Measurements from ENCODE around the gene HIRIP3.
A peak's percentile ranks its signal among the peaks of the same experiment; 100 is the strongest.

The HIRIP3 gene

GRCh38 chr16:29999605-30000004 is 4.2 kb upstream of the HIRIP3 start:
- DNase-seq (ENCODE audit: low read depth in 2 of 2, low spot score in 1 of 2) = no peak

- no peak for DNase-seq (ENCODE audit: low read depth in 2 of 2, low spot score in 1 of 2)
Observed at GRCh38 chr16:29996766-29997250, 1.4 kb upstream of the HIRIP3 start.

GRCh38 chr16:29995911-29996765 is 721 bp upstream of the HIRIP3 start, which contains the start of gene INO80E:
Gene INO80E, plus strand, starts transcription at chr16:29996241. Its CDS starts 70 bp downstream, at chr16:29996311.
- peak; percentile 96 to 99 for DNase-seq (ENCODE audit: low read depth in 2 of 2, low spot score in 1 of 2)

- peak in 1 of 2 donors; percentile 40 for DNase-seq (ENCODE audit: low read depth in 2 of 2, low spot score in 1 of 2)
Observed at GRCh38 chr16:29994600-29995323, 655 bp downstream of the HIRIP3 start.

GRCh38 chr16:29993903-29994599 is 1.4 kb downstream of the HIRIP3 start:
- no peak for DNase-seq (ENCODE audit: low read depth in 2 of 2, low spot score in 1 of 2)

GRCh38 chr16:29993191-29993902 is 2.1 kb downstream of the HIRIP3 start:
- no peak for DNase-seq (ENCODE audit: low read depth in 2 of 2, low spot score in 1 of 2)

GRCh38 chr16:29992344-29992967 is 3.0 kb downstream of the HIRIP3 start:
- no peak for DNase-seq (ENCODE audit: low read depth in 2 of 2, low spot score in 1 of 2)

GRCh38 chr16:29991571-29991904 is 3.9 kb downstream of the HIRIP3 start:
- no peak for DNase-seq (ENCODE audit: low read depth in 2 of 2, low spot score in 1 of 2)

- DNase-seq (ENCODE audit: low read depth in 2 of 2, low spot score in 1 of 2) = no peak
Observed at GRCh38 chr16:29990883-29991570, 4.4 kb downstream of the HIRIP3 start.

- DNase-seq (ENCODE audit: low read depth in 2 of 2, low spot score in 1 of 2) = no peak
Observed at GRCh38 chr16:29990034-29990433, 5.4 kb downstream of the HIRIP3 start.

- no peak for DNase-seq (ENCODE audit: low read depth in 2 of 2, low spot score in 1 of 2)
Observed at GRCh38 chr16:29989111-29989858, 6.1 kb downstream of the HIRIP3 start.

GRCh38 chr16:29988346-29989075 is 6.9 kb downstream of the HIRIP3 start:
- no peak for DNase-seq (ENCODE audit: low read depth in 2 of 2, low spot score in 1 of 2)

- DNase-seq (ENCODE audit: low read depth in 2 of 2, low spot score in 1 of 2) = no peak
Observed at GRCh38 chr16:29987371-29988085, 7.9 kb downstream of the HIRIP3 start.

- DNase-seq (ENCODE audit: low read depth in 2 of 2, low spot score in 1 of 2) = no peak
Observed at GRCh38 chr16:29986931-29987330, 8.5 kb downstream of the HIRIP3 start.

- DNase-seq (ENCODE audit: low read depth in 2 of 2, low spot score in 1 of 2) = no peak
Observed at GRCh38 chr16:29986231-29986630, 9.2 kb downstream of the HIRIP3 start.

- DNase-seq (ENCODE audit: low read depth in 2 of 2, low spot score in 1 of 2) = no peak
Observed at GRCh38 chr16:29985271-29985811, 10.1 kb downstream of the HIRIP3 start.

GRCh38 chr16:29984764-29985147 is 10.7 kb downstream of the HIRIP3 start:
- DNase-seq (ENCODE audit: low read depth in 2 of 2, low spot score in 1 of 2) = no peak

Data from stimulated activated CD8-positive, alpha-beta memory T cell treated with anti-CD3 and anti-CD28 coated beads, Interleukin-4, amount 100 ng/mL, for 1 hour (primary cell).